Endodermal cell (in vitro differentiated cells): ENCODE measurements around the gene TMEM126B. TPM values are rescaled to one million over a fixed set of nuclear protein-coding genes. Genes with fewer than 3 reads are reported as not detected.

Experiments used
- DNase-seq: peaks from one replicate; pipeline ENCODE4 v3.0.0-alpha.2; 2017
- H3K27ac ChIP-seq: 2 replicates; pipeline ENCODE4 v1.5.1; 2013; ENCODE audit warnings: mild to moderate bottlenecking, low read depth, low read length, moderate library complexity
- H3K27me3 ChIP-seq: 2 replicates; pipeline ENCODE4 v1.6.1; 2013; ENCODE audit warnings: mild to moderate bottlenecking, low read length, moderate library complexity; ENCODE audit not compliant: insufficient read depth, control insufficient read depth, poor library complexity, severe bottlenecking
- H3K36me3 ChIP-seq: 2 replicates; pipeline ENCODE4 v1.7.0; 2013; ENCODE audit warnings: mild to moderate bottlenecking, low read length, moderate library complexity; ENCODE audit not compliant: control insufficient read depth, insufficient read depth
- H3K4me1 ChIP-seq: one replicate; pipeline ENCODE4 v1.7.0; 2013; ENCODE audit warnings: low read length; ENCODE audit not compliant: control insufficient read depth, insufficient read depth
- H3K4me3 ChIP-seq: 2 replicates; pipeline ENCODE4 v1.5.1; 2013; ENCODE audit warnings: mild to moderate bottlenecking, low read length, moderate library complexity
- H3K9ac ChIP-seq: 2 replicates; pipeline ENCODE4 v1.6.1; 2013; ENCODE audit warnings: mild to moderate bottlenecking, low read length, moderate library complexity; ENCODE audit not compliant: poor library complexity, severe bottlenecking; ENCODE audit errors: extremely low read depth
- H3K9me3 ChIP-seq: 2 replicates; pipeline ENCODE4 v1.6.1; 2013; ENCODE audit warnings: mild to moderate bottlenecking, low read length, moderate library complexity; ENCODE audit not compliant: control insufficient read depth
- H3K27ac Mint-ChIP-seq: 2 replicates; pipeline ENCODE4 v1.8.0; 2020; ENCODE audit warnings: mixed read lengths
- H3K27me3 Mint-ChIP-seq: 2 replicates; pipeline ENCODE4 v1.8.0; 2021; ENCODE audit warnings: mild to moderate bottlenecking, mixed read lengths; ENCODE audit not compliant: insufficient read depth
- H3K36me3 Mint-ChIP-seq: 2 replicates; pipeline ENCODE4 v1.8.0; 2020; ENCODE audit warnings: low read depth, mixed read lengths
- H3K4me1 Mint-ChIP-seq: 2 replicates; pipeline ENCODE4 v1.8.0; 2020; ENCODE audit warnings: mixed read lengths
- H3K4me3 Mint-ChIP-seq: 2 replicates; pipeline ENCODE4 v1.8.0; 2020; ENCODE audit warnings: mild to moderate bottlenecking, moderate library complexity, mixed read lengths
- H3K9me3 Mint-ChIP-seq: 2 replicates; pipeline ENCODE4 v1.8.0; 2020; ENCODE audit warnings: mild to moderate bottlenecking, mixed read lengths
- WGBS, 2 experiments: methylation state at CpG; one replicate each; pipeline versions ENCODE4 v1.1.5 to v1.1.7; 2013; ENCODE audit warnings: missing lambda C conversion rate in 2 of 2, mixed read lengths in 1 of 2; ENCODE audit not compliant: insufficient coverage in 1 of 2, insufficient read length in 1 of 2; 5-methylcytosine and 5-hydroxymethylcytosine counted together
- long read RNA-seq, 4 experiments: library from polyadenylated mRNA in 2 of 4; library from RNA in 1 of 4; library from capped mRNA in 1 of 4; stranded (forward) in 3 of 4; unstranded in 1 of 4; transcript quantifications; one replicate each; pipeline ENCODE4 v2.0.0, GENCODE V29; 2020 to 2021; ENCODE audit warnings: inconsistent platforms in 1 of 4
- polyA plus RNA-seq, 2 experiments: library from polyadenylated mRNA; stranded (reverse); fragments of 50-300 nt; gene quantifications; one replicate each; pipeline ENCODE4 v1.2.3, GENCODE V29; 2013
- total RNA-seq, 2 donors: library from RNA; stranded (reverse); fragmentation: NEBNext Ultra II Directional in 1 of 2; extraction: Animal tissue kit (Norgen Biotek cat#: 25700) in 1 of 2; gene quantifications; 2 replicates in 1 of 2; 3 replicates in 1 of 2; pipeline ENCODE4 v1.2.1, GENCODE V29; 2021
- TF ChIP-seq, protein P1 (sequence below): fragments of 200-600 bp; sonication (generic); conservative IDR thresholded peaks from 2 replicates; pipeline ENCODE4 v1.5.0; 2021; ENCODE audit warnings: antibody characterized with exemption, mild to moderate bottlenecking

Gene TMEM126B
- 10 to 100 TPM; 56.4 to 57.3 TPM for total RNA-seq
- polyA plus RNA-seq (2013, experiment 1 of 2): 63.5 TPM
- polyA plus RNA-seq (2013, experiment 2 of 2): 61.2 TPM
- long read RNA-seq, experiment 1, transcript TMEM126B-201 (5 exons, 989 nt): major isoform, 29 of 48 reads
- long read RNA-seq, experiment 1, transcript TMEM126B-202 (6 exons, 1,210 nt): minor isoform, 12 of 48 reads
- long read RNA-seq, experiment 1, partial matches to known transcripts: 4 of 48 reads
- long read RNA-seq, experiment 1, other reads (novel, unspliced or antisense): 2 of 48 reads
- long read RNA-seq, experiment 2, transcript TMEM126B-202 (6 exons, 1,210 nt): minor isoform, 18 of 46 reads
- long read RNA-seq, experiment 2, transcript TMEM126B-201 (5 exons, 989 nt): major isoform, 21 of 46 reads
- long read RNA-seq, experiment 2, partial matches to known transcripts: 4 of 46 reads
- long read RNA-seq, experiment 2, other reads (novel, unspliced or antisense): 0 of 46 reads
- long read RNA-seq, experiment 3, transcript TMEM126B-202 (6 exons, 1,210 nt): major isoform, 27 of 64 reads
- long read RNA-seq, experiment 3, transcript TMEM126B-201 (5 exons, 989 nt): minor isoform, 20 of 64 reads
- long read RNA-seq, experiment 3, partial matches to known transcripts: 8 of 64 reads
- long read RNA-seq, experiment 3, other reads (novel, unspliced or antisense): 8 of 64 reads
- long read RNA-seq, experiment 4, transcript TMEM126B-202 (6 exons, 1,210 nt): minor isoform, 93 of 236 reads
- long read RNA-seq, experiment 4, transcript TMEM126B-201 (5 exons, 989 nt): major isoform, 129 of 236 reads
- long read RNA-seq, experiment 4, partial matches to known transcripts: 1 of 236 reads
- long read RNA-seq, experiment 4, other reads (novel, unspliced or antisense): 9 of 236 reads

DNA sequence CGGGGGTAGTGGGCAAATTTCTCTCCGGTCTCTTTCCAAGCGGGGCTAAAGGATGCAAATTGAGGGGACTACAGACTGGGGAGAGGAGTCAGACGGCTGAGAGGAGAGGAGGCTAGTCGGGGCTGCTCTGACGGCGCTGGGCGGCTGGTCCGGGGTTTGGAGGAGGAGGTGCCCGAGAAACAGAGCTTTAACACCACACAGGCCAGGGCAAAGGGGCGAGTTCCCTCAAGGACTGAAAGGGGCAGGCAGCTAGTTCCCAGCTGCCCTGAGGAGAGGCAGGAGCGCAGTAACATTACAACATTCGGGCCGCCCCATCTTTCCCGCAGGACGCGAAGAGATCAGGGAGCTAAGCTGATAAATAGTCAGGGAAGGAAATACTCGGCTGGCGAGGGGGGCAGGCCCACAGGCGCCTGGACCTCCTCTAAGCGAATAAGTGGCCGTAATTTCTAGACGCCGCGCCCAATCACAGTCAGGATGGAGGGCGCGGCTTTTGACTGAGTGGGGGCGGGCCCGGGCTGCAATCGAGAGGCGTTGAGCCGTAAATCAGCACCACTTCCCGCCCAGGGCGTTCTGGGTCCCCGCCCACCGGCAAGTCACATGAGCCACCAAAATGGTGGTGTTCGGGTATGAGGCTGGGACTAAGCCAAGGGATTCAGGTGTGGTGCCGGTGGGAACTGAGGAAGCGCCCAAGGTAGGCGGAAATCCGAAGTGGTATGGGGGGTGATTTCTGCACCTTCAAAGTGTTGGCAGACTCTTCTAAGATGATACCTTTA lies at the start of gene TMEM126B:
TMEM126B (plus strand) TSS at position 596 of the 773 bp plus-strand sequence; CDS start at position 611, 15 bp downstream.
- Mint-ChIP-seq H3K9me3 (no peaks in the 10 kb centered on the region), H3K27me3 (no peaks in the 10 kb centered on the region), H3K4me3 (peak within 1 kb of the TSS; percentile 87), H3K4me1 (peaks cover 12% of the 10 kb centered on the region), H3K36me3 (peaks cover 17% of the 10 kb centered on the region), H3K27ac (peak within 1 kb of the TSS; percentile 97)
- 0 to 1% methylated on average over 14 to 41 of the region's 41 CpGs for WGBS, 2 experiments
- Histone ChIP-seq H3K27ac (peak within 1 kb of the TSS; percentile 82), H3K4me3 (peak within 1 kb of the TSS; percentile 91), H3K4me1 (peaks cover 7% of the 10 kb centered on the region), H3K9ac (peak within 1 kb of the TSS; percentile 89), H3K36me3 (peaks cover 15% of the 10 kb centered on the region), H3K27me3 (no peaks in the 10 kb centered on the region), H3K9me3 (no peaks in the 10 kb centered on the region)
- TF ChIP-seq, protein P1, sequence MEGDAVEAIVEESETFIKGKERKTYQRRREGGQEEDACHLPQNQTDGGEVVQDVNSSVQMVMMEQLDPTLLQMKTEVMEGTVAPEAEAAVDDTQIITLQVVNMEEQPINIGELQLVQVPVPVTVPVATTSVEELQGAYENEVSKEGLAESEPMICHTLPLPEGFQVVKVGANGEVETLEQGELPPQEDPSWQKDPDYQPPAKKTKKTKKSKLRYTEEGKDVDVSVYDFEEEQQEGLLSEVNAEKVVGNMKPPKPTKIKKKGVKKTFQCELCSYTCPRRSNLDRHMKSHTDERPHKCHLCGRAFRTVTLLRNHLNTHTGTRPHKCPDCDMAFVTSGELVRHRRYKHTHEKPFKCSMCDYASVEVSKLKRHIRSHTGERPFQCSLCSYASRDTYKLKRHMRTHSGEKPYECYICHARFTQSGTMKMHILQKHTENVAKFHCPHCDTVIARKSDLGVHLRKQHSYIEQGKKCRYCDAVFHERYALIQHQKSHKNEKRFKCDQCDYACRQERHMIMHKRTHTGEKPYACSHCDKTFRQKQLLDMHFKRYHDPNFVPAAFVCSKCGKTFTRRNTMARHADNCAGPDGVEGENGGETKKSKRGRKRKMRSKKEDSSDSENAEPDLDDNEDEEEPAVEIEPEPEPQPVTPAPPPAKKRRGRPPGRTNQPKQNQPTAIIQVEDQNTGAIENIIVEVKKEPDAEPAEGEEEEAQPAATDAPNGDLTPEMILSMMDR: no peak
- peak; percentile 98 for DNase-seq

DNA sequence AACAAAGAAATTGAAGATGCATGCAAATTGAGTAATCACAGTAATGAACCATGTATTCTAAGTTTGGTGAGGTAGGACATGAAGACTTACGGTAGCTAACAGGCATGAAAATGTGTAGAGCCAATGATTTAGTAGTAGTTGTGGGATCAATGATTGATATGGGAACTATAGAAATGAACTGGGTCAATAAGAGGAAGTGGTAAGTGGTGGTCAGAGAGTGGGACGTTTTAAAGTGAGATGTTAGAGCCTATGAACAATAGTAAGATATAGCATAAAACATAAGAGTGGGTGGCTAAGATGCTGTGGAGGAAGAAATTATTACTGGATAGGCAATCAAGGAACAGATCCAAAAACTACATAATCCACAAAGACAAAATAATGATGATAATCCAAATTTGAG lies 46.3 kb upstream of the TMEM126B start:
- DNase-seq: no peak
- no peaks in the 10 kb centered on the region for H3K4me1 Mint-ChIP-seq
- no peak overlapping the region for H3K9ac ChIP-seq
- H3K9me3 Mint-ChIP-seq: peaks cover 19% of the 10 kb centered on the region
- no peaks in the 10 kb centered on the region for H3K36me3 ChIP-seq
- TF ChIP-seq, protein P1: no peak
- H3K4me1 ChIP-seq: no peaks in the 10 kb centered on the region
- no peaks in the 10 kb centered on the region for H3K36me3 Mint-ChIP-seq
- H3K9me3 ChIP-seq: peaks cover 5% of the 10 kb centered on the region
- H3K27me3 ChIP-seq: no peaks in the 10 kb centered on the region
- no peaks in the 10 kb centered on the region for H3K27me3 Mint-ChIP-seq
- H3K4me3 Mint-ChIP-seq: no peak overlapping the region
- WGBS, 2 experiments: 86 to 100% methylated on average over 1 to 2 of the region's 2 CpGs
- H3K4me3 ChIP-seq: no peak overlapping the region
- no peak overlapping the region for H3K27ac Mint-ChIP-seq
- H3K27ac ChIP-seq: no peak overlapping the region

DNA sequence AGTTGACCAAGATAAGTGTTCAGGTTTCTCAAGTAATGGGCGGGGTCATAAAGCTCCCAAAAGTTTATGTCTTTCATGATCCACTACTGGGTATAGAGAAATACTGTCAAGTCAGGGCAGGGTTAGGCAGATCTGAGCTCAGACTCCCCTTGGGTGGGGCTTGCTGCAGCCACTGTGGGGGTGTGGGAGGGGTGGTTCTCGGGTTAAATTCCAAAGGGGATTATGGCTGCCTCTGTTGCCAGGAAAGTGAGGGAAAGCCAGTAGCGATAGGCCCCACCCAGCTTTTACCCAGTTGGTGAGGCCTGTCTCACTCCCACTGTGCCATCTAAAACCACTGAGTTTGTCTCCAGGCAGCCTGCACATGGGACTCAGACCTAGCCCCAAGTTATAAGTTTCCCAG lies 39.0 kb upstream of the TMEM126B start:
- H3K9me3 ChIP-seq: peaks cover 22% of the 10 kb centered on the region
- Mint-ChIP-seq H3K4me1 (peaks cover 4% of the 10 kb centered on the region), H3K4me3 (no peak overlapping the region), H3K36me3 (peaks cover 10% of the 10 kb centered on the region), H3K27ac (no peak overlapping the region), H3K9me3 (peaks cover 25% of the 10 kb centered on the region), H3K27me3 (no peaks in the 10 kb centered on the region)
- no peak overlapping the region for H3K9ac ChIP-seq
- 86 to 88% methylated on average over 1 to 3 of the region's 3 CpGs for WGBS, 2 experiments
- TF ChIP-seq, protein P1: no peak
- H3K4me1 ChIP-seq: no peaks in the 10 kb centered on the region
- peak; percentile 66 for DNase-seq
- no peaks in the 10 kb centered on the region for H3K36me3 ChIP-seq
- no peak overlapping the region for H3K4me3 ChIP-seq
- no peaks in the 10 kb centered on the region for H3K27me3 ChIP-seq
- H3K27ac ChIP-seq: no peak overlapping the region
